ENCODE results near the gene ACTL10.

DNA sequence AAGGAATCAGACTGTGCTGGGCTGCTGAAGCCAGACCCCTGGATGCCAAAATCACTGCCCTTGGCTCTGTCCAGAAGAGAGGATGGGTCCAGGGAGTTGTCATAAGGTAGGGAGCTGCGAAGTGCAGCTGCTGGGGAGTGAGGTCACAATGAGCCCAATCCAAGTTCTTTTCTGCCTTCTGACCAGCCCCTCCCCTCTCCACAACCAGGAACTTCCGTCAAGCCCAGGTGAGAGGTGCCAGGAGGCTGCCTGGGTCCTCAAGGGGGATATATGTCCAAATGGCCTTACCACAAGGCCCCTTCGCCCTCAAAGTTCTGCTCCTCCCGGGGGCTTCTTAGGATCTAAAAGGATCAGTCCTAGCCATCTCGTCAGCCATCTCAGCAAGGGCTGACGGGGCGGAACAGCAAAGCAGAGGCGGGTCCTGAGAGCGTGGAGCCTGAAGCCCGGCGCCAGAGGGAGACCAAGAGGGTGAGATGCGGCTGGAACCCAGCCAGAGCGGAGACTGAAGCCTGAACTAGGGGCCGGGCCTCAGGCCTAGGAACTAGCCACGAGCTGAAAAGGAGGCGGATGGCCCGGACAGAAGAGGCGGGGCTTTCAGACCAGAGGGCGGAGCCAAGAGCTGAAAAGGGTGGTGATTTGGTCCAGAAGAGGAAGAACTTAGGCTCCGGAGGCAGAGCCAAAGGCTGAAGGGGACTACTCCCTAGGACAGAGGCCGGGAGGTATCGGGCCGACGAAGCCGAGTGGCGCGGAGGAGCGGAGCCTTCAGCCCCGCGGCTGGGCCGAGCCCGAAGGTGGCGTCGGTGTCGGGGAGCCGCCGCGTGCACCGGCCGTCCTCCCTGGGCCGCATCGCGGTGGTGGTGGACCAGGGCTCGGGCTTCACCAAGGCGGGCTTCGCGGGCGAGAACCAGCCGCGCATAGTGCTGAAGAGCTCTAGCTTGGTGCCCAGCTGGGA lies at the start of gene ACTL10:
- TF ChIP-seq, protein P1, sequence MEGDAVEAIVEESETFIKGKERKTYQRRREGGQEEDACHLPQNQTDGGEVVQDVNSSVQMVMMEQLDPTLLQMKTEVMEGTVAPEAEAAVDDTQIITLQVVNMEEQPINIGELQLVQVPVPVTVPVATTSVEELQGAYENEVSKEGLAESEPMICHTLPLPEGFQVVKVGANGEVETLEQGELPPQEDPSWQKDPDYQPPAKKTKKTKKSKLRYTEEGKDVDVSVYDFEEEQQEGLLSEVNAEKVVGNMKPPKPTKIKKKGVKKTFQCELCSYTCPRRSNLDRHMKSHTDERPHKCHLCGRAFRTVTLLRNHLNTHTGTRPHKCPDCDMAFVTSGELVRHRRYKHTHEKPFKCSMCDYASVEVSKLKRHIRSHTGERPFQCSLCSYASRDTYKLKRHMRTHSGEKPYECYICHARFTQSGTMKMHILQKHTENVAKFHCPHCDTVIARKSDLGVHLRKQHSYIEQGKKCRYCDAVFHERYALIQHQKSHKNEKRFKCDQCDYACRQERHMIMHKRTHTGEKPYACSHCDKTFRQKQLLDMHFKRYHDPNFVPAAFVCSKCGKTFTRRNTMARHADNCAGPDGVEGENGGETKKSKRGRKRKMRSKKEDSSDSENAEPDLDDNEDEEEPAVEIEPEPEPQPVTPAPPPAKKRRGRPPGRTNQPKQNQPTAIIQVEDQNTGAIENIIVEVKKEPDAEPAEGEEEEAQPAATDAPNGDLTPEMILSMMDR (IDR thresholded peaks at IDR 0.05): no peak
- TF ChIP-seq POLR2A (IDR thresholded peaks at IDR 0.05): no peak
